ENCODE data around the gene GRM1. TPM values are rescaled to one million over a fixed set of nuclear protein-coding genes. Genes with fewer than 3 reads are reported as not detected.

The GRM1 gene
- total RNA-seq, 1 donor from 2014 or later: 0.75 TPM

DNA sequence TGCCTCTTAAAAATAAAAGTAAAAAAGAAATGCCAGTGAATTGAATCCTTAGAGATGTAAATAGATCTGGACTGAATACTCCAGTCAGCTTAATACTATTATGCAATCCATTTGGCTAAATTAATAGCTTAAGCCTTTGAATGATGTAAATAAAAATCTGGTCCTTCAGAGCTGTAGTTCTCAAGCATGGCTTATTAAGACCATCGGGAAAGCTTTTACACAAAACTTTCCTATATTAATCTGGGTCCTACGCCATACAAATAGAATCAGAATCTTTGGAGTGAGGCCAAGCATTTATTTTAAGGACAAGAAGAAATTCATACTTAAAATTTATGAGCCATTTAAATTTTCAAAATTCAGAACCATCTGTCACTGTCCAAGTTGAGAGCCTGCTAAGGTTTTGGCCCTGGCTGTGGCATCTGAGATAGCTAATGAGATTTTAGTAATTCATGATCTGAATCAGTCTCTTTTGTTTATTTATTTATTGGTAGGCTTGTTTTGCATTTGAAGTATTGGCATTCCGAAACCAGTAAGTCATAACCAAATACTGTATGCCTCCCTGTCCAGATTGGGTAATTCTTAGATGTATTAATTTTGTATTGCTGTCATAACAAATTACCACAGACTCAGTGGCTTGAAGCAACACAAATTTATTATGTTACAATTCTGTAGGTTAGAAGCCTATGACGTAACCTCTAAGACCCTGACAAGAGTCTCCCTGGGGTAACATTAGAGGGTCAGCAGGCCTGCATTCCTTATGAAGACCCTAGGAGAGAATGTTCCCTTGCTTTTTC lies 286.7 kb downstream of the GRM1 start:
- DNase-seq (ENCODE audit: low read depth): no peak

GRCh38 chr6:146316175-146316495 lies 287.3 kb downstream of the GRM1 start:
- no peak for DNase-seq (ENCODE audit: low read depth)

- DNase-seq (ENCODE audit: low read depth): no peak
Measured at GRCh38 chr6:146331013-146331412, 302.2 kb downstream of the GRM1 start.

GRCh38 chr6:146335336-146335735 lies 306.5 kb downstream of the GRM1 start:
- no peak for DNase-seq (ENCODE audit: low read depth)

- DNase-seq (ENCODE audit: low read depth): no peak
Measured at GRCh38 chr6:146336191-146336590, 307.3 kb downstream of the GRM1 start.

GRCh38 chr6:146337376-146337775 lies 308.5 kb downstream of the GRM1 start:
- DNase-seq (ENCODE audit: low read depth): peak; percentile 11

DNA sequence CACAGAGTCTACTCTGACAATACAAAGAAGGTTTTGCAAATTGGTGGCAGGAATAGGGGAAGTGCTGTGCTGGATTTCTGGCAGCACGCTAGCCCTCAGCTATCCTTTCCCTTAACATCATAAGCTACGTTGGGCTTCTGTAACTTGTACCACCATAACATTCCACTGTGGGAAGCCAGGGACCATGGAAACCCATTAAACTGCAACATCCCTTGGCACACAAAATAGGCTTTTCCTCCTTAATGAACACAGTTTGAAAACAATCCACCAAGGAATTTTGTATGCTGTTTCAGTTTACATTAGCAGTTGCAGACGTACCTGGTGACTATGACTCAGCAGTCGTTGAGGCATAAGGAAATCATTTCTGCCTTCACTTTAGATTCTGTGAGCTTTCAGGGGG lies 310.9 kb downstream of the GRM1 start:
- DNase-seq (ENCODE audit: low read depth): no peak

DNA sequence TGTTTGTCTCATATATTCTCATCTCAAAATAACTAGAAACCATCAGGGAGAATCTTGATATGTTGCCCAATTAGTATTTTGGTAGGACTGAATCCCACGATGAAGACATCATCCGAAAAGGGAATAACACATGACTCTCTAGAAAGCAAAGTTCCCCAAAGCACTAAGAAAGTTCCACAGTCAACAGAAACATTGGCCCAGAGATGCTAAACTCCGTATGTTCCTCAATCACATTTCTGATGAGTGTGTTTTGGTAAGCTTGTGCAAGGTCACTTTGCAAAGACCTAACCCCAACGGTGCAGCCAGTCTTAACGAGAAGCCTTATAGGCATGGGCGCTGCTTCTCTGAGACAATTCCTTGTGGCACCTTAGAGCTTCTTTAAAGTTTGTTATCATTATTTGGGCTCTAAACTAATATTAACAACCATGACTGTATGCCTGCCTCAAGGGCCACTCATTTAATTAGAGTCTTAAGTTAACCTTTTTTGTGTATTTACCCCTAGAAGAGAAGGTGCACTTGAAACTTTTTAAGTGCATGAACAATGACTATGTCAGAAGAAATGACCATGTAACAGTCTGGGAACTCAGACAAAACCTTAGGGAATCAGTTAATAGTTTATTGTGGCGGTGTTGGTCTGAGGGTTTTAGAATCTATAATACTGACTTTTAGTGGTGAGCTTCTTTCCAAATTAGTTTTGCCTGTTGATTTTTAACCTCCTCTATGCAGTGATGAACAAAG lies 312.8 kb downstream of the GRM1 start:
- no peak for DNase-seq (ENCODE audit: low read depth)

- DNase-seq (ENCODE audit: low read depth): no peak
Measured at GRCh38 chr6:146345598-146345997, 316.7 kb downstream of the GRM1 start.

- no peak for DNase-seq (ENCODE audit: low read depth)
Measured at GRCh38 chr6:146347090-146347489, 318.2 kb downstream of the GRM1 start.

- DNase-seq (ENCODE audit: low read depth): no peak
Measured at GRCh38 chr6:146347690-146348089, 318.8 kb downstream of the GRM1 start.

DNA sequence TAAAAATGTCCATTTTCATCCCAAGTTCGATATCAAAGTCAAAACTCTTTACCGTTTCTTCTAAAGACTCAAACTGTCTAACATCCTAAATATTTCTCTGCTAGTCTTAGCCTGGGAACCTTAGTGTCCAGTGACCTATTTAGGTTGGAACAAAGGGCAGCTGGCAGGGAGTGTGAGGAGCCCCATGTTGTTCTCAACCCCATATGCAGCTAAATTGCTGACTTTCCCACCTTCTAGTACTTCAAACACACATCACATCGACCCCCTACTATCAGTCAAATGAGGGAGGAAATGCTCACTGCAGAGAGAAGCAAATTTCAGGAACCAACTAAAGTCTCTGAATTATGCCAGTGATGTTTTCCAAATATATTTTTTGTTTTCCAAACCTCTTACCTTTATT lies 322.2 kb downstream of the GRM1 start:
- DNase-seq (ENCODE audit: low read depth): no peak

GRCh38 chr6:146352163-146352562 lies 323.3 kb downstream of the GRM1 start:
- DNase-seq (ENCODE audit: low read depth): no peak

GRCh38 chr6:146354451-146354850 lies 325.6 kb downstream of the GRM1 start:
- no peak for DNase-seq (ENCODE audit: low read depth)

DNA sequence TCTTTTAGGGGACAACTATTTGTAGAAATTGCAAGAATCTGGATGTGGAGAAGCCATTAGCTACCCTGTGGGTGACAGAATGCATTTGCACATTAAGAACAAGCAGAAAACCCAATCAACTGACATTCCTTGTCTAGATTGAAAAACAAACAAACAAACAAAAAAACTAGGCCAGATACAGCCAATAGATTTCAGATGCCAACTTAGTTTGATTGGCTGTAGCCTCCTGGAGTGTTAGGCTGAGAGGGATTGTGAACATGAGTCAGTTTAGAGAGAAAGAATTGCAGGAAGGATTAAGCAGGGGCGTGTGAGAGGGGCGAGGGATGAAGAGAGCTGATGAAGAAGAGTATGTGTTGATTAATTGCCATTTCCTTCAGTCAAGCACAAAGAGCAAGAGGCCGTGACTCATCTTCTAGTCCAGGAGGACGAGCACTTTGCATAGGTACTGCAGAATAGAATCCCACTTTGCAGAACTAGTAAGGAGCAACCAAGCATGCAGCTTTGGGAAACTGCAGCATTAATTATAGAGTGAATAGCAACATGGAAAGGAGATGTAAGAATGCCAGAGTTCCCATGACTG lies 326.7 kb downstream of the GRM1 start:
- no peak for DNase-seq (ENCODE audit: low read depth)

- peak; percentile 41 for DNase-seq (ENCODE audit: low read depth)
Measured at GRCh38 chr6:146357578-146358430, 328.9 kb downstream of the GRM1 start.

DNA sequence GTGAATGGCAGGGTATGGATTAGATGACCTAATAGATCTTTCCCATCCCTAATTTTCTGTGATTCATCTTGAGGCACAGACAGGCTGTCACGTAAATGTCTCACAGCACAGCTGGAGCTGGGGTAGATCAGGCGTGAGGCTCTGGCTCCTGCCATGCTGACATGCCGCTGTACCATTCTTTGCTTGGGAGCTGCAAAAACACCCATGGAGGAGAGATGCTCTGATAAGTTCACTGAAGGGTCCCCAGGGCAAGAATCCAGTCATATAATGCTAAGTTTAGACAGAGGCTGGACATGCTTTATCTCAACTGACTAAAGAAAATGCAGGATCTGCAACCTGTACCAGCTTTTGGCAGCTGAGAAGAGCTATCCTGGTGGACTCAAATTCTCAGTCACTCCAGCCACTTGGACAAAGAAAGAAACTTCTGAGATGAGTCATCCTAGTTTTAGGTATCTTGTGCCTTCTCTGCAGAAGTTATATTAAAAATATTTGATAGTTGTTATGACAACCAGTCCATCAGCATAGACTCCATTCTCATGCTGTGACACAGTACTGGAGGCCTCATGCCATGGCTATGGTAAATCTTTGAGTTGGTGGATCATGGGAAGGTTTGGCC lies 329.7 kb downstream of the GRM1 start:
- DNase-seq (ENCODE audit: low read depth): peak; percentile 30

DNA sequence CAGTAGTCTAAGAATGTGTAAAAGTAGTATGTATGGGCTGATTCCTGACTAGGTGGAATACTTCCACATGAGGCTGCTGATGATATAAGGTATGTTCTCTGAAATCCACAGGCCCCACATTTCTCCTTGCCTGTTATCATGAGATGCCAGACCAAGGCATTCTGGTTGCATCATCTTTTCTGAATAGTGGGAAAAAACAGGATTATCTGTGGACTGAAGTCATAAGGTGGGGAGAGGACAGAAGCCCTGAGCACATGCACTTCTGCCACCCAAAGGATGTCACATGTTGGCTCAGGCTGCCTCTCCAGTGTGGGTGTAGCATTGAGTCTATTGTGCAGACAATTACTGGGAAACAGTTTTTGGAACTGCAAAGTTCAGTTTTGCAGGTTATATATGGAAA lies 330.3 kb downstream of the GRM1 start:
- no peak for DNase-seq (ENCODE audit: low read depth)

DNA sequence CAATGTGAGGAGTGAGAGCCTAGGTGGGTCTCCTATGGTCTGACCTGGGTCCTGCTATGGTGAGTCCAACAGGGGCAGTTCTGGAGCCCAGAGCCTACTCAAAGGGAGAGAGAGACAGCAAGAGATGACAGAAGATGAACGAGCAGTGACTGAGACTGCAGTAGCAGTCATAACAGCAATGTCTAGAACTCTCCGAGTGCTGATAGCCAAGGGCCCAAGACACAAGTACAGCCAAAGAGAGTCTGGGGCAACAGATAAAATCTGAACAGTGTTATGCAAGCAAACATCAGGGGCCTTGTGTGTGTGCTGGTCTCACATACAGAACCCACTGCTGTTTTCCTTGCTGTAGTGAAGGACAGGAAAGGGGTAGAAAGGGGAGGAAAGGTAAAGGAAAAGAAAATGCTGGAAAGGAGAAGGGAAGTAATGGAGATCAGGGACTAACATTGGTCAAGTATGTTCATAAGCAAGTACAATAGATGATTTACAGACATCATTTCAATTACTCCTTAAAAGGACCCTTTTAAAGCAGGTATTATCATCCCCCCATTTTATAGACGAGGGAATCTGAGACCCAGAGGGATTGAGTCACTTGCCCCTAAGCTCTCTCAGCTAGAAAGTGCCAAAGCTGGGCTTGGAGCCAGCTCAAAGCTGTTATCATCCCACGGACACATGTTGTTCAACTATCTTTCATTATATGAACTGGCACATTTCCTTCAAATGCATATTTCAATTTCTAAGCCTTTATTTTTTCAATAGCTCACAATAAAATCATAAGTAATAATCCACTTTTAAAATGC lies 332.5 kb downstream of the GRM1 start:
- DNase-seq (ENCODE audit: low read depth): peak; percentile 69

Measured in myocyte (in vitro differentiated cells).